ENCODE results near the gene HLA-DPB1.

Gene HLA-DPB1

GRCh38 chr6:33036535-33036934 is 39.3 kb upstream of the HLA-DPB1 start:
- no peak for TF ChIP-seq CTCF (IDR thresholded peaks at IDR 0.05)
- Histone ChIP-seq H3K27ac (no peak overlapping the region), H3K9me3 (peaks cover 0 to 8% (median 6%) of the 10 kb centered on the region in 3 donors), H3K4me1 (no peaks in the 10 kb centered on the region), H3K27me3 (peaks cover 0 to 19% of the 10 kb centered on the region in 2 donors), H3K4me3 (no peak overlapping the region), H3K36me3 (no peaks in the 10 kb centered on the region)
- DNase-seq: no peak
- intact Hi-C loops (cut with DNase I; ENCODE audit: low total_unique reads): no loop called here

- H3K4me1 ChIP-seq: no peaks in the 10 kb centered on the region
- no peak for DNase-seq
- peaks cover 0 to 8% of the 10 kb centered on the region in 2 donors for H3K27me3 ChIP-seq
- H3K36me3 ChIP-seq: no peaks in the 10 kb centered on the region
- no peak overlapping the region for H3K4me3 ChIP-seq
- H3K27ac ChIP-seq: no peak overlapping the region
- peaks cover 0 to 2% (median 0%) of the 10 kb centered on the region in 3 donors for H3K9me3 ChIP-seq
- TF ChIP-seq CTCF (IDR thresholded peaks at IDR 0.05): no peak
- intact Hi-C loops (cut with DNase I; ENCODE audit: low total_unique reads): no loop called here
Observed at GRCh38 chr6:33040157-33040556, 35.6 kb upstream of the HLA-DPB1 start.

GRCh38 chr6:33049323-33050013 is 26.3 kb upstream of the HLA-DPB1 start:
- no peak for TF ChIP-seq CTCF (IDR thresholded peaks at IDR 0.05)
- Histone ChIP-seq H3K27ac (no peak overlapping the region), H3K9me3 (no peaks in the 10 kb centered on the region), H3K4me3 (no peak overlapping the region), H3K36me3 (no peaks in the 10 kb centered on the region), H3K27me3 (peaks cover 0 to 24% of the 10 kb centered on the region in 2 donors), H3K4me1 (no peaks in the 10 kb centered on the region)
- DNase-seq: no peak
- intact Hi-C loops (cut with DNase I; ENCODE audit: low total_unique reads): no loop called here

- no peak for TF ChIP-seq CTCF (IDR thresholded peaks at IDR 0.05)
- H3K27ac ChIP-seq: no peak overlapping the region
- intact Hi-C loops (cut with DNase I; ENCODE audit: low total_unique reads): no loop called here
Observed at GRCh38 chr6:33050014-33050810, 25.6 kb upstream of the HLA-DPB1 start.

GRCh38 chr6:33052627-33053026 is 23.2 kb upstream of the HLA-DPB1 start:
- H3K4me3 ChIP-seq: no peak overlapping the region
- no peak for TF ChIP-seq CTCF (IDR thresholded peaks at IDR 0.05)
- no peaks in the 10 kb centered on the region for H3K36me3 ChIP-seq
- no peaks in the 10 kb centered on the region for H3K4me1 ChIP-seq
- intact Hi-C loops (cut with DNase I; ENCODE audit: low total_unique reads): no loop called here
- no peak overlapping the region for H3K27ac ChIP-seq
- no peaks in the 10 kb centered on the region for H3K9me3 ChIP-seq
- no peak for DNase-seq
- H3K27me3 ChIP-seq: peaks cover 0 to 19% of the 10 kb centered on the region in 2 donors

More at GRCh38 chr6:33050014-33050810, 25.6 kb upstream of the HLA-DPB1 start:
- no peaks in the 10 kb centered on the region for H3K4me1 ChIP-seq
- H3K9me3 ChIP-seq: no peaks in the 10 kb centered on the region
- H3K4me3 ChIP-seq: no peak overlapping the region
- H3K36me3 ChIP-seq: no peaks in the 10 kb centered on the region
- peaks cover 0 to 24% of the 10 kb centered on the region in 2 donors for H3K27me3 ChIP-seq
- DNase-seq: no peak
